Measurements from ENCODE around the gene ASIC3.

ASIC3 gene

DNA sequence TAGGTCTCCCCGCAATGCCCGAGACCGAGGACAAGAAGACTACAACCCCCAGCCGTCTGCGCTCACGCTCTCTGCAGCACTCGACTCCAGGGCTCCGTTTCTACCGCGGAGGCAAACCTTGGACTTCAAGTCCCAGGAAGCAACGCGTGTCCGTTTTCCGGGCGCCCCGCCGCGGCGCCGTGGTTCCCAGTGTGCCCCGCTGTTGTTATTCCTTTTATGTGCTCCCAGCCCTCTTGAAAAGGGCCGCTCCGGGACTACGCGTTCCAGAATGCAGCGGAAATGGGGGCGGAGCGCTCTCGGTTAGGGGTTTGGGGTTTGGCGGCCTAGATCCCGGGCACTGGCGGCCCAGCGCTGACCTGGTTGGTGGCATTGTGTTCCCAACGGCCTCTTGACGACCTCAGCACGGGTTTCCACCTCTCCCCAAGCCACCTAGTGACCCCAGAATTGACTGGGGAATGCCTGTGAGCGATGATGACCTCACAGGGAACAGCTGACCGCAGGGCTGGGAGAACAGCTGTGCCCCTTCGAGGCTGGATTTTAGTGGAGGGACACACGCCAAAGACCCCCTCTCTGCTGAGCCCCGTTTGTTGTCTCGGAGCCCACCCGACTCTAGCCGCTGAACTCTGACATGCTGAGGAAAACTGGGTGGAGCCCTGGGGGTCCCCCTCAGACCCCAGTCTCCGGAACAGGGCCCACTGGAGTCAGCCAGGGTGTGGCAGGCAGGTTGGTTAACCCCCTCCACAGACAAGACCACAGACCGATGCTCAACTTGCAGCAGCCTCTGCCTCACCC is 9.9 kb downstream of the ASIC3 start:
- DNase-seq, result peak; percentile 99

- peak; percentile 65 for DNase-seq
Measured at GRCh38 chr7:151058781-151059366, 10.5 kb downstream of the ASIC3 start.

GRCh38 chr7:151059367-151060112 is 11.2 kb downstream of the ASIC3 start, which contains the start of gene SLC4A2:
Gene SLC4A2 (plus strand): TSS chr7:151059589. CDS start chr7:151061988, 2,399 bp downstream.
- DNase-seq, result peak; percentile 67

DNA sequence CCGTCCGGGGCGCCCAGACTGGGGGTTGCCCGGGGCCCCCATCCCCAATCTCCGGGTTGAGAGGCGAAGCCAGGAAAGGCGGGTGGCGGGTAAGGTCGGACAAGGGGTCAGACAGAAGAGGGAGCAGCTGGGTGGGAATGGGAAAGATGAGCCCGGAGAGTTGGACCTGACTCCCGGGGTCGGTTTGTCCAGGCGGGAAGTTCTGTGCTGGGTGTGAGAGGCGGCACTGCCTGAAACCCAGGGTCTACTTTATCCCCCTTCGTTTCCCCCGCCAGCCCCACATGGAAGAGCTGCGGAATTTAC is 11.7 kb downstream of the ASIC3 start:
- DNase-seq, result no peak

DNA sequence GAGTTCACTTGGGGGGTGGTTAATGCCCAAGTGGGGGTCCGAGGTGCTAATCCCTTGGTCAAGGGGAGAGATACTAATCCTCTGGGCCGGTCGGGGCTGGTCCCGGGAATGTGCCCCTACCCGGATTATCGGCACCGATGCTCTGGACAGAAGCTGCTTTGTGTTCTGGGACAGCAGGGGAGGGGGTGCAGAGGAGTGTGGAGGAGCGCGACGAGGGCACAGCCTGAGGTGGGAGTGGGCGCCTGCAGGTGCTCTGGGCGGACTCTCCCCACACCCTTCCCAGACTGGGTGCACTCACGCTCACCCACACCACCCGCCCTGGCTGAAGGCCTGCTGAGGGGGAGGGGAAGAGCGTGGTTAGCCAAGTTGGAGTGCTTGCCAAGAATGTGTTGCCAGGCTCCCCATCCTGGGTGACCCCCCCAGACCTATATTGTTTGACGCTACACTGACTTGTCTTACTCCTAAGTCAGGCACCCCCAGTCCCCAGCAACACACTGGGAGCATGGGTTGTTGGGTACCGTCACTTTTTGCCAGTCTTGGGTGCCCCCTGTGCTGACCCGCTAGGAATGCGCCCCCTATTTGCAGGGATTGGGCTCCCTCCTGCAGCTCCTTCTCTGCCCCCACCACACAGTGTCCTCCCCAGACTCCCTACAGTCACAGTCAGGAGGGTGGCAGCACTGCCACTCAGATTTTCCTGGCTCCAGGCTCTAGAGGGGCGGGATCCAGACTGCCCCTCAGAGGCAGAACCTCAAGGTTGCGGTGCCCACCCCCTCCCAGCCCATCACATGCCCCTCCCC is 12.3 kb downstream of the ASIC3 start:
- no peak for DNase-seq

DNA sequence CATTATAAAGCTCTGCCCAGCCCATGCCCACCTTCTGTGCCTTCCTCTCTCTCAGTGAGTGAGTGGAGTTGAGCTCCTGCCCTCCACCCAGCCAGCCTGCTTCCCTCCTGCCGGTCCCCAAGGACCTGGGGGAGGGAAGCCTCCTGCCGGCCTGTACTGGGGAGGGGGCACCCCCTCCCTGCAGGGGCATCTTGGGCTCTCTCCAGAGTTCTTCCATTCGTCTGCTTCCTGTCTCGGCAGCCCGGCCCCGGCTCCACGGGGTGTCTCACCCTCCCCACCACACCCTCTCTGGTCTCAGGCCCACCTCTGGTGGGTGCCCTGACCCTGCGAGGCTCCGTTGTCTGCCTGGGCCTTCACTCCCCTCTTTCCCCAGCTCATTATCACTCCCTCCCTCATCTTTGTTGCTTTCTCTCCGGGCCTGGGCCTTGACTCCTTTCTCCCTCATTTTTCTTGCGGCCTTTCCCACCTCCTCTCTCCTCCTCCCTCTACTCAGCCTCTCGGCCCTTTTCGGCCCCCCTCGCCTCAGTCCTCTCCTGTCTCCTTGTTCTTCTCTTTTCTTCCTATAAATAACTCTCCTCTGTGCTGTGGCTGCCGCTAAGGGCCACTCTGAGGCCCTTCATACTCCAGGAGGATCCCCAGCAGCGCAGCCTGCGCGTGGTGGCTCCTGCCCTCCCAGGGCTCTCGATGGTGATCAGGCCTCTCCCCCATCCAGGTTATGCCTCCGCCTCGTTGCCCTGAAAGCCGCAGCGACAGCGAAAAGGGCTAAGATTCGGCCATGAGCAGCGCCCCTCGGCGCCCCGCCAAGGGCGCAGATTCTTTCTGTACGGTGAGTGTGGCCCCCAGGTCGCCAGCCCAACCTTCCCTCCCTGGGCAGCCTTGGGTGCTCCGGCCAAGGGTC is 13.1 kb downstream of the ASIC3 start:
- DNase-seq, result no peak

DNA sequence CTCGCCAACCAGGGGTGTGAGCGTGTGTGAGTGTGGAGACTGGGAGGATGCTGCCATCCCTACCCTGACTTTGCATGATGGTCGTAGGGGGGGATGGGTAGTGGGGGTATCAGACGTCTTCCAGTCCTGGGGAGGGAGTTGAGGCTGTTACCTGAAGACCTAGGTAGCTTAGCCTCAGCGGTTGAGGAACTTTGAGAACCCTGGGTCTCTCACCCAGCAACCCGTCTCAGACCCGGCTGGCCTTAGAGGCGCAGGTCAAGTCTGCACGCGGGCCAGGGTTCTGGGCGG is 13.7 kb downstream of the ASIC3 start:
- peak; percentile 47 for DNase-seq

- peak; percentile 72 for DNase-seq
Measured at GRCh38 chr7:151062399-151063211, 14.3 kb downstream of the ASIC3 start.

- DNase-seq, result no peak
Measured at GRCh38 chr7:151063212-151063561, 14.9 kb downstream of the ASIC3 start.

DNA sequence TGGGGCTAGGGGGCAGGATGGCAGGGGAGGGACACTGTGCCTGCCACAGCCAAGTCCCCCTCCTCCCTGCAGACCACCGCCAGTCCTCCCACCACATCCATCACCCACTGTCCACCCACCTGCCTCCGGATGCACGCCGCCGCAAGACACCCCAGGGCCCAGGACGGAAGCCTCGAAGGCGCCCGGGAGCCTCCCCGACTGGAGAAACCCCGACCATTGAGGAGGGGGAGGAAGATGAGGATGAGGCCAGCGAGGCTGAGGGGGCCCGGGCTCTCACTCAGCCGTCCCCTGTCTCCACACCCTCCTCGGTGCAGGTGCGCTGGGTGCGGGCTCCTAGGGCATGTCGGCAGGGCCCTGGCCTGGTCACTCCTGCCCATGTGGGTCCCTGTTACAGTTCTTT is 16.1 kb downstream of the ASIC3 start:
- no peak for DNase-seq

DNA sequence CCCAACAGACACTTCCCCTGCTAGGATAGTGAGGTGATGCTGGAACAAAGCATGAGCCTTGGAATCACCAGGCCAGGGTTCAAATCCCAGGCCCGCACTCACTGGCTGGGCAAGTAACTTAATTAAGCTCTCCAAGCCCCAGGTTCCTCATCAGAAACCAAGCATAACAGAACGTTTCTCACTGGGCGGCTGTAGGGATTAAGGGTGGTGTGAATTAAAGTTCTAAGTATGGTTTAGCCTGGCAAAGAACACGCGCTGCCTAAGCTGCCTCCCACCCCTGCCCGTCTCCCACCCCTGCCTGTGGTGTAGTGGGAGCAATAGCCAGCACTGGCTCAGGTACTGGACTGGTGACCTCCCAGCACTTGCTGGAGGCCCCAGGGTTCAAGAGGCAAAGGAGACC is 16.7 kb downstream of the ASIC3 start:
- DNase-seq, result no peak

DNA sequence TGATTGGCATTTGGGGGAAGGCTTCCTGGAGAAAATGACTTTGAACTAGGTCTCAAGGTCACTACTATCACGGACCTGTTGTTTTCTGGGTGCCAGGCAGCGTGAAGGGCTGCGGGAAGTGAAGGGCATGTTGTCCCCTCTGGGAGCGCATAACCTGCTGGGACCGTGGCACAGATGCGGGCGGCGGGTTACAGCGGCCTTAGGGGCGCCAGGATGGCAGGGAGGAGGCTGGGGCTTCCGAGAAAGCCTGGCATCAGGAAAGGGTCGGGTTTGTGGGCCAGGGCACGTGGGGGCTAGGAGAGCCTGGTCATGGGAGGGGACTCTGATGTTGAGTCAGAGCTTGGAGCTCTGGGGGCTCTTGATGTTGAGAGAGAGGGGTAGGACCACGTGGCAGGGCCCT is 17.2 kb downstream of the ASIC3 start:
- DNase-seq, result no peak

- no peak for DNase-seq
Measured at GRCh38 chr7:151066273-151066974, 18.1 kb downstream of the ASIC3 start.

- DNase-seq, result no peak
Measured at GRCh38 chr7:151068069-151068773, 19.9 kb downstream of the ASIC3 start.

DNA sequence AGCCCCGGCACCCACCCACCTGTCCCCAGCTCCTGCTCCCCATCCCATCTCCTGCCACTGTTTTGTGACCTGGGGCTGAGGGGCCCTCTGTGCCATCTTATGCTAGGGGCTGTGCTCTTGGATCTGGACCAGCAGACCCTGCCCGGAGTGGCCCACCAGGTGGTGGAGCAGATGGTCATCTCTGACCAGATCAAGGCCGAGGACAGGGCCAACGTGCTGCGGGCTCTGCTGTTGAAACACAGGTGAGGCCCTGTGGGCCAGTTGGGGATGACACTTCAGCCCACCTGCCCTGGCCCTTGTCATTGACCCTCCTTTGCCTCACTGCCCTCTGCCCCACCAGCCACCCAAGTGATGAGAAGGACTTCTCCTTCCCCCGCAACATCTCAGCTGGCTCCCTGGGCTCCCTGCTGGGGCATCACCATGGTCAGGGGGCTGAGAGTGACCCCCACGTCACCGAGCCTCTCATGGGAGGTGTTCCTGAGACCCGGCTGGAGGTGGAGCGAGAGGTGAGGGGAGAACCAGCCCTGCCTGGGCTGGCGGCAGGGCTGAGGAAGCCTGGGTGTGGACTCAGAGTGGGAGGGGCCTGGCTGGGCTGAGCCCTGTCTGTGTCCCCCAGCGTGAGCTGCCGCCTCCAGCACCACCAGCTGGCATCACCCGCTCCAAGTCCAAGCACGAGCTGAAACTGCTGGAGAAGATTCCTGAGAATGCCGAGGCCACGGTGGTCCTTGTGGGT is 21.7 kb downstream of the ASIC3 start:
- DNase-seq, result no peak

DNA sequence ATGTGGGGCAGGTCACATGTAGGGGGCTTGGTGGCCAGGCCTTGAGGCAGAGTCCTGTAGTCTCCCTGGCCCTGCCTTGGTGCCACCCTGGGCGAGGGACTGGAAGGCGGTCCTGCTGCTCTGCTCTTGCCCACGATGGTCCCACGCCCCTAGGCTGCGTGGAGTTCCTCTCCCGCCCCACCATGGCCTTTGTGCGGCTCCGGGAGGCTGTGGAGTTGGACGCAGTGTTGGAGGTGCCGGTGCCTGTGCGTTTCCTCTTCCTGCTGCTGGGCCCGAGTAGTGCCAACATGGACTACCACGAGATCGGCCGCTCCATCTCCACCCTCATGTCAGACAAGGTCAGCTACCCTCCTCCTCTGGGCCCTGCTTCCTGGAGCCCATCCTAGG is 22.2 kb downstream of the ASIC3 start:
- no peak for DNase-seq

DNA sequence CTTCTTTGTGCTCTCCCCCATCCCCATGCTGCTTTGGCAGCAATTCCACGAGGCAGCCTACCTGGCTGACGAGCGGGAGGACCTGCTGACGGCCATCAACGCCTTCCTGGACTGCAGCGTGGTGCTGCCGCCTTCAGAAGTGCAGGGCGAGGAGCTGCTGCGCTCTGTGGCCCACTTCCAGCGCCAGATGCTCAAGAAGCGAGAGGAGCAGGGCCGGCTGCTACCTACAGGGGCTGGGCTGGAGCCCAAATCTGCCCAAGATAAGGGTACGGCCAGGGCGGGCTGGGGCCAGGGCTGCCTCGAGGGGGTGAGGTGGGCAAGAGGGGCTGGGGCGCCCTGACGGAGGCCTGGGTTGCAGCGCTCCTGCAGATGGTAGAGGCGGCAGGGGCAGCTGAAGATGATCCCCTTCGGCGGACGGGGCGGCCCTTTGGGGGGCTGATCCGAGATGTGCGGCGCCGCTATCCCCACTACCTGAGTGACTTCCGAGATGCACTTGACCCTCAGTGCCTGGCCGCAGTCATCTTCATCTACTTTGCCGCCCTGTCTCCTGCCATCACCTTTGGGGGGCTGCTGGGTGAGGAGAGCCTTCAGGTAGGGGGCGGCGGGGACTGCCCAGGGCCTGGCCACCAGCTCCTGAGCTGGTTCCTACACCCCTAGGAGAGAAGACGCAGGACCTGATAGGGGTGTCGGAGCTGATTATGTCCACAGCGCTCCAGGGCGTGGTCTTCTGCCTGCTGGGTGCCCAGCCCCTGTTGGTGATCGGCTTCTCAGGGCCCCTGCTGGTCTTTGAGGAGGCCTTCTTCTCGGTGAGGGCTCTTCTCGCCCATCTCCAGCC is 22.9 kb downstream of the ASIC3 start:
- DNase-seq, result no peak

DNA sequence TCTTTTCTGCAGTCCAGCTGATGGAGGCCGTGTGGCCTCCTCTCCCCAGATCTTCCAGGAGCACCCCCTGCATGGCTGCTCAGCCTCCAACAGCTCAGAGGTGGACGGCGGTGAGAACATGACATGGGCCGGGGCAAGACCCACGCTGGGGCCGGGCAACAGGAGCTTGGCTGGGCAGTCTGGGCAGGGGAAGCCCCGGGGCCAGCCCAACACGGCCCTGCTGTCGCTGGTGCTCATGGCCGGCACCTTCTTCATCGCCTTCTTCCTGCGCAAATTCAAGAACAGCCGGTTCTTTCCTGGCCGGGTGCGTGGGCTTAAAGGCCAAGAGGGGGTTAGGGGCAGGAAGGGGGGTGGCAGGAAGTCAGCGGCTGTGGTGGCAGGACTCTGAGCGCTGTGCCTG is 25.7 kb downstream of the ASIC3 start:
- DNase-seq, result no peak

Data from retina (tissue), 1 donor.